Epithelial cell of prostate (primary cell): ENCODE data around the gene HCN2.

Source experiments
- DNase-seq: peaks from one replicate; pipeline ENCODE4 v3.0.0-alpha.2; 2011; ENCODE audit warnings: low read depth, low spot score
- H3K27ac ChIP-seq: fragments of 450-650 bp; 2 replicates; pipeline ENCODE4 v1.5.1; 2017; ENCODE audit warnings: mild to moderate bottlenecking

The HCN2 gene

GRCh38 chr19:633786-634639, 44.3 kb downstream of the HCN2 start:
- H3K27ac ChIP-seq: peak overlapping the region; percentile 42
- DNase-seq: no peak

DNA sequence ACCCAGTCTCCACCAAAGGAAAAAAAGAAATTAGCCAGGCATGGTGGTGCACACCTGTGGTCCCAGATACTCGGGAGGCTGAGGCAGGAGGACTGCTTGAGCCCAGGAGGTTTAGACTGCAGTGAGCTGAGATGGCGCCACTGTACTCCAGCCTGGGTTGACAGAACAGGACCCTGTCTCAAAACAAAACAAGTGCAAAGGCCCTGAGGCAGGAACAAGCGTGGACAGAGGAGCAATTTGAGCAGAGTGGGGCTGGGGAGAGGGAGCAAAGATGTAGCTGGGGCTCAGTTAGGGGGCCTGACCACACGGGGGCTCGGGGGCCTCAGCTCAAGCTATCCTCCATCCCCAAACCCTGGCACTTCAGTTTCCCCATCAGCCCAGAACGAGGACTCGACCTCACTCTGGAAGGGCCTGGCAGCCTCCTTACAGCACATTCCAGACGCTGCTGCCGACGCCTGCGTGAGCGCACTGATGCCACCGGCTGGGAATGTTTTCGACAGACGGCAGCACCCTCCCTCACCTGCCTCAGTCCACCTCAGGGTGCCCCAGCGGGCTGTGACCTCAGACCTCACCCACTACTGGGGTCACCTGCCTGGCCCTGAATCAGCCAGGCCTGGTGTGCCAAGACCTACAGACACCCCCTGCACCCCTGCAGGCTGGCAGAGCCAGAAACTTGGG, 45.4 kb downstream of the HCN2 start:
- DNase-seq: no peak
- no peak overlapping the region for H3K27ac ChIP-seq

GRCh38 chr19:638906-639252, 49.2 kb downstream of the HCN2 start:
- no peak for DNase-seq
- no peak overlapping the region for H3K27ac ChIP-seq

DNA sequence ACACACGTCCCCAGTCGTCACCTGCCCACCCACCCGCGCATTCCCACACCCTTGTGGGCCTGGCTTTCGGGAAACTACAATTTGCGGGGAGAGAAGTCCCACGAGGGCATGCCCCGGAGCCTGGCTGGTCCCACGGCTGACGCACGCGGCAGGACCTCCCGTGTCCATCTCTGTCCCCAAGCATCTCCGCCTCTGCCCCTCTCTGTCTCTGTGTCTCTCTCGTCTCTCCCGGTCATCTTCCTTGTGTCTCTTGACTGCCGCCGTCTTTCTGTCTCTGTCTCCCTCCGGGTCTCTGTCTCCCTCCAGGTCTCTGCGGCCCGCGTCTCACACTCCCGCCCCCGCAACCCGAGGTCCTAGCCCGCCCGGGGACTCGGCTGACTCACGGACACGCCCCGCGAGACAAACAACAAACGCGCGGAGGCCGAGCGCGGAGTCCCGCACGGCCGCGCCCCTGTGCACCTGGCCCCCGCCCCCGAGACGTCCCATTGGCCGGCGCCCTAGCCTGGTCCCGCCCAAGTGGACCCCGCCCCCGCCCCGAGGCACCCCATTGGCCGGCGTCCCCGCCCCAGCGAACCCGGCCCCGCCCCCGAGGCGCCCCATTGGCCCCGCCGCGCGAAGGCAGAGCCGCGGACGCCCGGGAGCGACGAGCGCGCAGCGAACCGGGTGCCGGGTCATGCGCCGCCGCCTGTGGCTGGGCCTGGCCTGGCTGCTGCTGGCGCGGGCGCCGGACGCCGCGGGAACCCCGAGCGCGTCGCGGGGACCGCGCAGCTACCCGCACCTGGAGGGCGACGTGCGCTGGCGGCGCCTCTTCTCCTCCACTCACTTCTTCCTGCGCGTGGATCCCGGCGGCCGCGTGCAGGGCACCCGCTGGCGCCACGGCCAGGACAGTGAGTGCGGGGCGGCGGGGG, 49.8 kb downstream of the HCN2 start, which contains the start of gene FGF22:
FGF22 (plus strand) TSS at position 627 of the 908 bp plus-strand sequence; CDS start at position 674, 47 bp downstream.
- H3K27ac ChIP-seq: no peak within 1 kb of the TSS
- DNase-seq: peak; percentile 39

GRCh38 chr19:640161-640558, 50.5 kb downstream of the HCN2 start:
- no peak for DNase-seq
- H3K27ac ChIP-seq: no peak overlapping the region

DNA sequence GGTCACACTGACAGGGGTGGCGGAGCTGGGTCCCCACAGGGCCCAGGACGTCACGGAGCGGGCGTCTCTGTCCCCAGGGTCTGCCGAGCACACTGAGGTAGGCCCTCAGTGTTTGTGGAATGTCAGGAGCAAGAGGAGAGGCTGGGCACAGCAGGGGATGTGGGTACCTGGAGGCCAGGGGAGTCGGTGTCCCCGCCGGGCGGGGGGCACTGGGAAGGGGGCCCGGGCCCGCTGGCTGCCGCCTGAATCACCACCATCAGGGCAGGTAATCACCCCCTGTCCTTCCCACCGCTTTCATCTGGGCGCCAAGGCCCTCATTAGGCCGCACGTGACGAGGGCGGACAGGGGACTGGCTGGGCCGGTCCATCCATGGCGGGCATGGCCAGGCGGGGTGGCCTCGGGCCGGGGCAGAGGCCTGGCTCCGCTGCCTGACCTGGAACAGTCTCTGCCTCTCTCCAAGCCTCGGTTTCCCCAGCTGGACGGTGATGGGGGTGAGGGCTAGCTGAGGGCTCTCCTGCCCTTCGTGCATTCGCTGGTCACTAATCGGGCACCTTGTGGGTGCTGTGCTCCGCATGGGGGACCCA, 51.0 kb downstream of the HCN2 start:
- no peak overlapping the region for H3K27ac ChIP-seq
- no peak for DNase-seq

DNA sequence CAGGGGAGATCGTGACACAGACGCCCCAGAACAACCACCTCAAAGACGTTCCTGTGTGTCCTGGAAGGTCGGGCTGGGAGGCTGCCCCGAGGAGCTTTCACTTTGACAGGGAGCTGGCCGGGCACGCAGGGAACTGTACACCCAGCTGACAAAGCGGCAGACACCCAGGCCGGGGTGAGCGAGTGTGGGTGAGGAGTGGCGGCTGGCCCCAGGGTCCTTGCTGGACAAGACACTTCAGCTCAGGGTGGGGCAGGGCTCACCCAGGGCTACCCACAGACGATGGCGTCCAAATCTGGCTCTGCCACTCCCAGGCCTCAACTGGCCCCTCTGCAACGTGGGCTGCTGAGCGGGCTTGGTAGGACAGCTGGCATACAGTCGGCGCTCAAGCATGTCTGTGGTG, 52.0 kb downstream of the HCN2 start:
- H3K27ac ChIP-seq: no peak overlapping the region
- no peak for DNase-seq

DNA sequence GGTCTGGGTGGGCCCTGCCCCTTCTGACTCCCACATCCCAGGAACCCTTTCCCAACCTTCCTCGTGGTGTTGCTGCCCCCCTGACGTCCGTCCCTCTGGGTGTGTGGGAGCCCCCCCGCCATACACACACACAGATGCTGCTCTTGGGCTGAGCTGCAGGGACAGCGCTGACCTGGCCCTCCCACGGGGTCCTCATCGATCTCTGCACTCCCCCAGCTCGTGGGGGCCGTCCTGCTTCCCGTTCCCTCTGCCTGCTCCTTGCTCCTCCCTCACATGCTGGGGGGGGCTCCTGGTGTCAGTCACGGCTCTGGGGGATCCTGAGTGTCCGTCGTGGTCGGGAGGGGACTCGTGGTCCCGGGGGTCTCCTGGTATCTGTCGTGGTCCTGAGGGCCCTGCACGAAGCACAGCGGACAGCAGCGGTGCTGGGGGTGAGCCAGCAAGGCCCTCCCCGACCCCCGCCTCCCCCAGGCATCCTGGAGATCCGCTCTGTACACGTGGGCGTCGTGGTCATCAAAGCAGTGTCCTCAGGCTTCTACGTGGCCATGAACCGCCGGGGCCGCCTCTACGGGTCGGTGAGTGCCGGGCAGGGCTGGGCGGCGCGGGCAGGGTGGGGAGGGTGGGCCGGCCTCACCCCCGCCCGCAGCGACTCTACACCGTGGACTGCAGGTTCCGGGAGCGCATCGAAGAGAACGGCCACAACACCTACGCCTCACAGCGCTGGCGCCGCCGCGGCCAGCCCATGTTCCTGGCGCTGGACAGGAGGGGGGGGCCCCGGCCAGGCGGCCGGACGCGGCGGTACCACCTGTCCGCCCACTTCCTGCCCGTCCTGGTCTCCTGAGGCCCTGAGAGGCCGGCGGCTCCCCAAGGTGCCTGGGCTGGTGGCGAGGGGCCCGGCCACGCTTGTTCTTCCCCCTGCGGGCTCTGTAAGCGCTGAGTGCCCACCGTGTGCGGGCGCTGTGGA, 53.4 kb downstream of the HCN2 start:
- no peak for DNase-seq
- no peak overlapping the region for H3K27ac ChIP-seq

DNA sequence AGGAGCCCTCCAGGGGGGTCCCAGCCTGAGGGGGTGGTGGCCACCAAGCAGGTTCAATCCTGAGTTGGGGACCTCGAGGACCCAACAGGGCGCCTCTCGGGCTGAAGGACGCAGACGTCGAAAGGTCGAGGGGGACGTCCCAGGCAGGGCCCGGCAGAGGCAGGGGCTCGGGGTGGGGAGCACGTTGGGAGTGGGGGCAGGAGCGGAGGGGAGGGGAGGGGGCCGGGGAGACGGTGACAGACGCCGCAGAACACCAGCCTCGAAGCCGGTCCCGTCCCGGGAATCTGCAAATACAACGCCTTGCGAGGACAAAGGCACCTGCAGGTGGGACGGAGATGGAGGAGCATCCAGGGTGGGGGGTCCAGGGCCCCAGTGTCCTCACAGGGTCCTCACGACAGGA, 54.1 kb downstream of the HCN2 start:
- H3K27ac ChIP-seq: no peak overlapping the region
- DNase-seq: no peak

- H3K27ac ChIP-seq: no peak overlapping the region
- no peak for DNase-seq
These were observed 54.7 kb downstream of the HCN2 start for GRCh38 chr19:644363-644762.

GRCh38 chr19:644789-645188, 55.1 kb downstream of the HCN2 start:
- H3K27ac ChIP-seq: no peak overlapping the region

DNA sequence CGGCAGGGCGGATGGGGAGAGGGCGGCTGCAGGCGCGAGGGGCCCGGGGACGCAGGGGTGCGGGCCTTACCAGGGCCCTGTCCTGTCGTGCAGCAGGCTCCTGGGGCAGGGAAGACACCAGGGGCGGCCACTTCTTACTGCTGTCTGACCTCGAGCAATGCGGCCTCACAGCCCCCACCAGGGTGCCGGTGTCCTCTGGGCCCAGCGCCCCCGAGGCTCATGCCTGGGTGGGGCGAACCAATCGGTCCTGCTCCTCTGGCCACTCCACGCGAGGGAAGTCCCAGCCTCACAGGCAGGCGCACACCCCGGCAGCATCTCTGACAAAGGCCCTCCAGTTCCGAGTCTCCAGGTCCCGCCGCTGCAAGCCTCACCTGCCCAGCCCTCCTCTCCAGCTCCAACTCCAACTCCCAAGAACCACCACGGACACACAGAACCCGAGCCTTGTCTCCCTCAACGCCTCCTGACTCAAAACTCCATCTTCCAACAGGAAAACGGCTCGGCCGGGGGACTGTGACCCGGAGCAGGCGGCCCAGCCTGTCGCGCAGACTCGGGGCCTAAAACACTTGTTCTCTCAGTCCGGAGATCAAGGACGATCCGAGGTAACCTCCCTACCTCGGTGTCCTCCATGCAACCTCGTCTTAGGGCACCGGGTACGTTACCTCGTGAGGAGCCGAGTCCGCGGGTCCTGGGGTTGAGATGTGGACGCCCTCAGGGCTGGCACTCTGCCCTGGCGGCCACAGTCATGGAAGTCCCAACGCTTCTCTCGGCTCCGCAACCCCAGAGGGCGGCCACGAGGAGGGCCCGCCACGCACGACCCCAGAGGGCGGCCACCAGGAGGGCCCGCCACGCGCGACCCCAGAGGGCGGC, 56.5 kb downstream of the HCN2 start:
- no peak overlapping the region for H3K27ac ChIP-seq
- no peak for DNase-seq

More at GRCh38 chr19:644789-645188, 55.1 kb downstream of the HCN2 start:
- DNase-seq: no peak

DNA sequence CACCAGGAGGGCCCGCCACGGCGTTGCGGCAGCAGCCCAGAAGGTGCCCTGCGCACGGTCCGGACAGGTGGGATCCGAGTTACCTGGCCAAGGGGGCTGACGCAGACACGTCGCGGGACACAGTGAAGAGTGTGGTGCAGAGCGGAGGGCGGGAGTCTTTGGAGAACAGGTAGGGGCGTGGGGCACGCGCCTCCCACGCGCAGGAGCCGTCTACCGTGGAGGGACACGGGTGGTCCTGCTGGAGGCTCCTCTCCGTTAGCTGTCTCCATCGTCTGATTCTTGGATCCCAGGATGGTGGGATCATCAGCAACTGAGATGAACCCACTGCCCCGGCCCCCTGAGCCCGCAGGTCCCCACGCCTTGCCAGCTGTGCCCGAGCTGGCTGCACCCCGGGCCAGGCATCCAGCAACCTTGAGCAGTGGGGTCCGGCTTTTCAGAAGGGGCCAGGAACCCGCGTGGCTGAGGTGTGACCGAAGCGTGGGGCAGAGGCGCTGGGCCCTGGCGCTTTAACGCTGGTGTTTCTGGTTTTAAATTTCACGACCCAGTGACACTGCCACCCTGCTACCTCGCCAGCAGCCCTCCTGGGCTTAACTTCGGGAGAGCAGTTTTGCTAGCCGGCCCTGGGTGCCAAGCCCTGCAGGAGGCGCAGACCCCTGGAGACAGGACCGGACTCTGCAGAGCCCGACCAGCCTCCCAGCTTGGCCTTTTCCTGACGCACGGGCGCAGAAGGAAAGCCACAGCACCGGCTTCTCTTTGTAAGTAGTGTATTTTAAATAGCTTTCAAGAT, 57.3 kb downstream of the HCN2 start:
- DNase-seq: no peak
- no peak overlapping the region for H3K27ac ChIP-seq

- no peak for DNase-seq
- no peak overlapping the region for H3K27ac ChIP-seq
These were observed 58.0 kb downstream of the HCN2 start for GRCh38 chr19:647566-648284.

DNA sequence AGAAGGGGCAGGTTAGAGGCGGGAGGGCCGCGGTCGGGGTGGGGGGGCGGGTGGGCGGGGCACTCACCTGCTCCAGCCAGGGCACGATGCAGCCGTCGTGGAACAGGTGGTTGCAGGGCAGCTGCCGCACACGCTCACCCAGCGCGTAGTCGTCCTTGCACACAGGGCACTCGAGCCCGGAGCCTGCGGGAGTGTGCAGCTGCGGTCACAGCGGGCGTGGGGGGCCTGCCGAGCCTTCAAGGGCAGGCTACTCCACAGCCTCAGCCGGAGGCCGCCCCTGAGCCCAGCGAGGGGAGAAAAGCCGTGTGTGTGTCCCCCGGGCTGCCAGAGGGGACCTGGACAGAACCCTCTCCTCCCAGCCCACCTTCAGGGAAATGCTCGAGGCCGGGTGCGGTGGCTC, 58.6 kb downstream of the HCN2 start:
- no peak overlapping the region for H3K27ac ChIP-seq

GRCh38 chr19:648904-649801, 59.5 kb downstream of the HCN2 start:
- no peak overlapping the region for H3K27ac ChIP-seq
- DNase-seq: no peak

More for the DNA sequence above, 58.6 kb downstream of the HCN2 start:
- DNase-seq: no peak
